K562 (cell line): ENCODE results near the gene MEF2B. TPM values are rescaled to one million over a fixed set of nuclear protein-coding genes. Genes with fewer than 3 reads are reported as not detected.
A peak's percentile ranks its signal among the peaks of the same experiment; 100 is the strongest.

ENCODE experiments used
- HMGXB4 ChIP-seq: sonication (generic); formaldehyde crosslinking; IDR thresholded peaks from 2 replicates; pipeline ENCODE4 v1.8.1; 2023; ENCODE audit warnings: mild to moderate bottlenecking, missing genetic modification reagents
- MAFK ChIP-seq: IDR thresholded peaks from 2 replicates; pipeline ENCODE4 v1.6.1; 2011; ENCODE audit warnings: low read length, improper control_type of control experiment
- TAF15 ChIP-seq: fragments of 200-400 bp; formaldehyde crosslinking; IDR thresholded peaks from 2 replicates; pipeline ENCODE4 v1.6.1; 2017; ENCODE audit warnings: mild to moderate bottlenecking, low read depth, low read length, moderate library complexity
- ZMIZ1 ChIP-seq, 2 experiments: fragments of 150-350 bp in 1 of 2; IDR thresholded peaks; 2 replicates each; pipeline ENCODE4 v1.6.1; 2012 to 2016; ENCODE audit warnings: low read depth in 2 of 2, low read length in 2 of 2, mild to moderate bottlenecking in 1 of 2, moderate library complexity in 1 of 2
- polyA plus RNA-seq, 8 experiments: library from polyadenylated mRNA; depleted of rRNA in 4 of 8; stranded (reverse) in 5 of 8; unstranded in 3 of 8; fragments of >200 nt; fragmentation: Nextera tagmentation in 2 of 8; fragmentation: Illumina TruSeq in 1 of 8; extraction: Ambion mirVana in 2 of 8; extraction: Trizol in 1 of 8; gene quantifications; 2 replicates each; pipeline versions ENCODE4 v1.2.1 to v1.2.3, GENCODE V29; 2011 to 2014; ENCODE audit warnings: inconsistent platforms in 1 of 8, missing spikeins in 1 of 8
- total RNA-seq, 7 experiments: library from RNA; depleted of rRNA in 6 of 7; stranded (reverse); fragments of >200 nt in 6 of 7; fragmentation: Illumina TruSeq in 2 of 7; extraction: Trizol in 2 of 7; gene quantifications; 2 replicates each; pipeline versions ENCODE4 v1.2.1 to v1.2.3, GENCODE V29; 2011 to 2021; ENCODE audit warnings: low replicate concordance in 1 of 7

MEF2B gene
- total and polyA plus RNA-seq, 9 of the 15 experiments (the other 6 are each of a cell fraction or from before 2014, with no cell fraction given): 0.14 to 1.9 (median 0.71) TPM; not detected in 3

DNA sequence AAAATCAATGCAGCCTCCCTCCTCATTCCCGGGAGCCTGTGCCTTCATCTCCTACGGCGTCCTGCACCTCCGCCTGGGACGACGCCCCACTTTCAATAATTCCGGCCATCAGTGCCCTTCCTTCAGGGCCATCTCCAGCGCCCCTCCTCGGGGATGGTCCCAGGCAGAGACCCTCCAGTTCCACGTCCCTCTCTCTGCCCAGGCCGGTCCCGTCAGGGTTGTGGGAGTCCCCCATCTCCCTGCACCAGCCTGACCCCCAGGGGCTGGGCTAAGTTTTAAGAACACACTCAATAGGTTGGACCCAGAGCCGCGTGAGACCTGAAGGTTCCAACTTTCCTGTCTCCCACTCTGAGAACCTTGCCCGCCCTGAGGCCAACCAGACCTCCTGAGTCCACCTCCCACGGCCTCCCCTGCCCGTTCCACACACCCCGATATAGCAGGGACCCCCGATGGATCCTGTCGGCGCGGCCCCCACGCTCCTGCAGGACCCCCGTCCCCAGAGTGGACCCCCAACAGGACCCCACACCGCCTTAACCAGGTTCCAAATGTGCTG is 32.4 kb downstream of the MEF2B start (continued):
- no peak for TF ChIP-seq MAFK
- 0 out of 2 replicates have a peak, but pooled peaks have one; percentile 55 for TF ChIP-seq HMGXB4 (CRISPR knock-in tag)
- TF ChIP-seq ZMIZ1 (IDR thresholded peaks at IDR 0.05; ENCODE audit: low read depth in 2 of 2, low read length in 2 of 2): no peak
- TF ChIP-seq TAF15: no peak
